Activated naive CD4-positive, alpha-beta T cell treated with anti-CD3 and anti-CD28 coated beads, Interleukin-2, amount 50 U/mL, for 24 hours (primary cell): ENCODE data around the gene F11.

Source experiments
- H3K27ac Mint-ChIP-seq: one replicate; pipeline ENCODE4 v1.8.0; 2021; ENCODE audit warnings: mild to moderate bottlenecking, mixed read lengths
- H3K27me3 Mint-ChIP-seq: one replicate; pipeline ENCODE4 v1.8.0; 2021; ENCODE audit warnings: mixed read lengths
- H3K36me3 Mint-ChIP-seq: one replicate; pipeline ENCODE4 v1.8.0; 2021; ENCODE audit warnings: mixed read lengths
- H3K4me1 Mint-ChIP-seq: one replicate; pipeline ENCODE4 v1.8.0; 2021; ENCODE audit warnings: mixed read lengths
- H3K4me3 Mint-ChIP-seq: one replicate; pipeline ENCODE4 v1.8.0; 2021; ENCODE audit warnings: mild to moderate bottlenecking, mixed read lengths
- H3K9me3 Mint-ChIP-seq: one replicate; pipeline ENCODE4 v1.8.0; 2021; ENCODE audit warnings: mixed read lengths

The F11 gene

GRCh38 chr4:186265683-186266652 lies at the start of gene F11:
TSS of gene F11 (plus strand) at chr4:186266189. CDS start at chr4:186267137, 948 bp downstream.
- H3K27ac Mint-ChIP-seq: no peak within 1 kb of the TSS
- H3K9me3 Mint-ChIP-seq: no peaks in the 10 kb centered on the region
- no peaks in the 10 kb centered on the region for H3K36me3 Mint-ChIP-seq
- H3K4me3 Mint-ChIP-seq: no peak within 1 kb of the TSS
- no peaks in the 10 kb centered on the region for H3K4me1 Mint-ChIP-seq
- H3K27me3 Mint-ChIP-seq: peaks cover 14% of the 10 kb centered on the region

- Mint-ChIP-seq H3K27ac (no peak overlapping the region), H3K4me1 (no peaks in the 10 kb centered on the region), H3K36me3 (peaks cover 10% of the 10 kb centered on the region), H3K4me3 (no peak overlapping the region), H3K9me3 (no peaks in the 10 kb centered on the region), H3K27me3 (no peaks in the 10 kb centered on the region)
Observed at GRCh38 chr4:186216465-186217024, 49.4 kb upstream of the F11 start.

GRCh38 chr4:186217733-186218293 lies 48.2 kb upstream of the F11 start:
- Mint-ChIP-seq H3K9me3 (peaks cover under 1% of the 10 kb centered on the region), H3K4me1 (no peaks in the 10 kb centered on the region), H3K27ac (no peak overlapping the region), H3K27me3 (no peaks in the 10 kb centered on the region), H3K36me3 (peaks cover 6% of the 10 kb centered on the region), H3K4me3 (no peak overlapping the region)

- Mint-ChIP-seq H3K9me3 (peaks cover 14% of the 10 kb centered on the region), H3K4me3 (no peak overlapping the region), H3K27me3 (no peaks in the 10 kb centered on the region), H3K27ac (no peak overlapping the region), H3K4me1 (no peaks in the 10 kb centered on the region), H3K36me3 (peaks cover 27% of the 10 kb centered on the region)
Observed at GRCh38 chr4:186221624-186222023, 44.4 kb upstream of the F11 start.

- no peaks in the 10 kb centered on the region for H3K27me3 Mint-ChIP-seq
- peaks cover 19% of the 10 kb centered on the region for H3K9me3 Mint-ChIP-seq
- H3K27ac Mint-ChIP-seq: no peak overlapping the region
- H3K4me1 Mint-ChIP-seq: no peaks in the 10 kb centered on the region
- H3K4me3 Mint-ChIP-seq: no peak overlapping the region
- peaks cover 29% of the 10 kb centered on the region for H3K36me3 Mint-ChIP-seq
Observed at GRCh38 chr4:186225848-186226247, 40.1 kb upstream of the F11 start.

- Mint-ChIP-seq H3K9me3 (peaks cover 19% of the 10 kb centered on the region), H3K36me3 (peaks cover 28% of the 10 kb centered on the region), H3K27me3 (no peaks in the 10 kb centered on the region), H3K27ac (no peak overlapping the region), H3K4me1 (no peaks in the 10 kb centered on the region), H3K4me3 (no peak overlapping the region)
Observed at GRCh38 chr4:186226521-186227189, 39.3 kb upstream of the F11 start.

GRCh38 chr4:186227221-186227620 lies 38.8 kb upstream of the F11 start, which contains the start of gene KLKB1:
TSS of gene KLKB1 (plus strand) at chr4:186227507. CDS start at chr4:186228196, 689 bp downstream.
- no peaks in the 10 kb centered on the region for H3K27me3 Mint-ChIP-seq
- H3K36me3 Mint-ChIP-seq: peaks cover 26% of the 10 kb centered on the region
- no peak within 1 kb of the TSS for H3K27ac Mint-ChIP-seq
- no peaks in the 10 kb centered on the region for H3K4me1 Mint-ChIP-seq
- H3K9me3 Mint-ChIP-seq: peaks cover 19% of the 10 kb centered on the region
- no peak within 1 kb of the TSS for H3K4me3 Mint-ChIP-seq

GRCh38 chr4:186227744-186228513 lies 38.1 kb upstream of the F11 start:
- H3K36me3 Mint-ChIP-seq: peaks cover 27% of the 10 kb centered on the region
- no peak overlapping the region for H3K4me3 Mint-ChIP-seq
- H3K9me3 Mint-ChIP-seq: peaks cover 17% of the 10 kb centered on the region
- no peaks in the 10 kb centered on the region for H3K27me3 Mint-ChIP-seq
- no peaks in the 10 kb centered on the region for H3K4me1 Mint-ChIP-seq
- no peak overlapping the region for H3K27ac Mint-ChIP-seq

GRCh38 chr4:186228514-186228894 lies 37.5 kb upstream of the F11 start:
- no peaks in the 10 kb centered on the region for H3K27me3 Mint-ChIP-seq

GRCh38 chr4:186234367-186234766 lies 31.6 kb upstream of the F11 start:
- no peaks in the 10 kb centered on the region for H3K4me1 Mint-ChIP-seq
- peaks cover 18% of the 10 kb centered on the region for H3K36me3 Mint-ChIP-seq
- H3K9me3 Mint-ChIP-seq: no peaks in the 10 kb centered on the region
- H3K4me3 Mint-ChIP-seq: no peak overlapping the region
- no peak overlapping the region for H3K27ac Mint-ChIP-seq
- no peaks in the 10 kb centered on the region for H3K27me3 Mint-ChIP-seq

More at GRCh38 chr4:186228514-186228894, 37.5 kb upstream of the F11 start:
- Mint-ChIP-seq H3K9me3 (peaks cover 12% of the 10 kb centered on the region), H3K36me3 (peaks cover 26% of the 10 kb centered on the region), H3K27ac (no peak overlapping the region), H3K4me1 (no peaks in the 10 kb centered on the region), H3K4me3 (no peak overlapping the region)

GRCh38 chr4:186236126-186236525 lies 29.9 kb upstream of the F11 start:
- Mint-ChIP-seq H3K27me3 (no peaks in the 10 kb centered on the region), H3K9me3 (no peaks in the 10 kb centered on the region), H3K4me1 (no peaks in the 10 kb centered on the region), H3K4me3 (no peak overlapping the region), H3K27ac (no peak overlapping the region), H3K36me3 (peaks cover 19% of the 10 kb centered on the region)

GRCh38 chr4:186240452-186240847 lies 25.5 kb upstream of the F11 start:
- Mint-ChIP-seq H3K4me3 (no peak overlapping the region), H3K4me1 (no peaks in the 10 kb centered on the region), H3K36me3 (peaks cover 12% of the 10 kb centered on the region), H3K27me3 (no peaks in the 10 kb centered on the region), H3K9me3 (no peaks in the 10 kb centered on the region), H3K27ac (no peak overlapping the region)

- Mint-ChIP-seq H3K9me3 (no peaks in the 10 kb centered on the region), H3K27me3 (no peaks in the 10 kb centered on the region), H3K4me1 (no peaks in the 10 kb centered on the region), H3K4me3 (no peak overlapping the region), H3K27ac (no peak overlapping the region), H3K36me3 (peaks cover 15% of the 10 kb centered on the region)
Observed at GRCh38 chr4:186240848-186241491, 25.0 kb upstream of the F11 start.

- Mint-ChIP-seq H3K27me3 (no peaks in the 10 kb centered on the region), H3K36me3 (peaks cover 21% of the 10 kb centered on the region), H3K9me3 (peaks cover 5% of the 10 kb centered on the region), H3K27ac (no peak overlapping the region), H3K4me3 (no peak overlapping the region), H3K4me1 (no peaks in the 10 kb centered on the region)
Observed at GRCh38 chr4:186241616-186242015, 24.4 kb upstream of the F11 start.
